Suprapubic skin (tissue), 4 donors: ENCODE results near the gene ABHD17C. TPM values are rescaled to one million over a fixed set of nuclear protein-coding genes. Genes with fewer than 3 reads are reported as not detected.

ENCODE experiments used
- DNase-seq, 2 donors: peaks; one replicate each; pipeline ENCODE4 v3.0.0-alpha.2; 2019; ENCODE audit warnings: low spot score in 2 of 2
- H3K27ac ChIP-seq: fragments of 200-600 bp; sonication (generic); one replicate; pipeline ENCODE4 v1.5.1; 2019
- H3K27me3 ChIP-seq: fragments of 200-600 bp; sonication (generic); one replicate; pipeline ENCODE4 v1.5.1; 2019
- H3K36me3 ChIP-seq: fragments of 200-600 bp; sonication (generic); one replicate; pipeline ENCODE4 v1.5.1; 2019
- H3K4me1 ChIP-seq: fragments of 200-600 bp; sonication (generic); one replicate; pipeline ENCODE4 v1.5.1; 2019
- H3K4me3 ChIP-seq: fragments of 200-600 bp; sonication (generic); one replicate; pipeline ENCODE4 v1.5.1; 2019; ENCODE audit warnings: mild to moderate bottlenecking
- H3K9me3 ChIP-seq: fragments of 200-600 bp; sonication (generic); one replicate; pipeline ENCODE4 v1.5.1; 2019
- EP300 ChIP-seq: sonication (generic); formaldehyde crosslinking; IDR thresholded peaks from one replicate; pipeline ENCODE4 v1.6.1; 2017; ENCODE audit warnings: antibody characterized with exemption
- POLR2A ChIP-seq, 2 donors: fragments of 450-650 bp; IDR thresholded peaks; one replicate each; pipeline ENCODE4 v1.6.1; 2017; ENCODE audit warnings: antibody characterized with exemption in 2 of 2, mild to moderate bottlenecking in 2 of 2, moderate library complexity in 2 of 2
- POLR2AphosphoS5 ChIP-seq, 3 donors: sonication (generic); formaldehyde crosslinking; IDR thresholded peaks; one replicate each; pipeline ENCODE4 v1.6.1; 2017; ENCODE audit warnings: antibody characterized with exemption in 3 of 3
- WGBS: methylation state at CpG from one replicate; pipeline ENCODE4 v1.1.5; 2018; 5-methylcytosine and 5-hydroxymethylcytosine counted together
- total RNA-seq, 4 donors: library from RNA; depleted of rRNA; stranded (reverse); fragments of >200 nt; gene quantifications; one replicate each; pipeline ENCODE4 v1.1.0, GENCODE V29; 2016
- TF ChIP-seq, protein P1 (sequence below), 2 donors: fragments of 200-600 bp in 1 of 2; fragments of 450-650 bp in 1 of 2; sonication (generic) in 1 of 2; IDR thresholded peaks; one replicate each; pipeline ENCODE4 v1.5.1; 2016 to 2019; ENCODE audit warnings: antibody characterized with exemption in 2 of 2, mild to moderate bottlenecking in 1 of 2, moderate library complexity in 1 of 2

Gene ABHD17C
- total RNA-seq, 4 donors from 2014 or later = 15.6 to 25.3 (median 21.1) TPM

DNA sequence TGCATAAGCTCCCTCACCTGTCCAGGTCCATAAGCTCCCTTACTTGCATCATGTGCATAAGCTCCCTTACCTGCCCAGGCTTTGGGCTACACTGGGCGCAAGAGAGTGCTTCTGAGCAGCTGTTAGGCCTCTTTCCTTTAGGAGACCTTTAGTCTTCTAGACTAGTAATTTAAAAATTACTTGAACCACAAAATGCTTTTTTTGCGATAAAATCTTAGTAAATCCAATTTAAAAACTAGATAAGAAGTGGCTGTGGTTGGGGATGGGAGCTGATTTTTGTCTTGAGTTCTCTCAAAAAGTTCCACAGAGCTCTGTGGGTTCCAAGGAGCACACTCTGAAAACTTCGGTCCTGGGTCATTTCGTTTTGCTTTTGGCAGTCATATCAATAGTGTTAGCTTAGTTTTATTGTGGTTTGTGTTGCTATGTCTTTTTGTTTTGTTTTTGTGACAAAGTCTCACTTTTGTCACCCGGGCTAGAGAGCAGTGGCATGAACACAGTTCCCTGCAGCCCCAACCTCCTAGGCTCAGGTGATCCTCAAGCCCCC is 90.8 kb downstream of the ABHD17C start:
- Histone ChIP-seq H3K9me3 (no peaks in the 10 kb centered on the region), H3K4me3 (no peak overlapping the region), H3K4me1 (peaks cover under 1% of the 10 kb centered on the region), H3K27ac (no peak overlapping the region), H3K27me3 (peaks cover 2% of the 10 kb centered on the region), H3K36me3 (no peaks in the 10 kb centered on the region)
- no peak for DNase-seq
- 95% methylated on average over 5 of the region's 5 CpGs for WGBS
- TF ChIP-seq POLR2A (IDR thresholded peaks at IDR 0.05) (no peak), EP300 (no peak), POLR2AphosphoS5 (IDR thresholded peaks at IDR 0.05) (no peak)
- TF ChIP-seq, protein P1, sequence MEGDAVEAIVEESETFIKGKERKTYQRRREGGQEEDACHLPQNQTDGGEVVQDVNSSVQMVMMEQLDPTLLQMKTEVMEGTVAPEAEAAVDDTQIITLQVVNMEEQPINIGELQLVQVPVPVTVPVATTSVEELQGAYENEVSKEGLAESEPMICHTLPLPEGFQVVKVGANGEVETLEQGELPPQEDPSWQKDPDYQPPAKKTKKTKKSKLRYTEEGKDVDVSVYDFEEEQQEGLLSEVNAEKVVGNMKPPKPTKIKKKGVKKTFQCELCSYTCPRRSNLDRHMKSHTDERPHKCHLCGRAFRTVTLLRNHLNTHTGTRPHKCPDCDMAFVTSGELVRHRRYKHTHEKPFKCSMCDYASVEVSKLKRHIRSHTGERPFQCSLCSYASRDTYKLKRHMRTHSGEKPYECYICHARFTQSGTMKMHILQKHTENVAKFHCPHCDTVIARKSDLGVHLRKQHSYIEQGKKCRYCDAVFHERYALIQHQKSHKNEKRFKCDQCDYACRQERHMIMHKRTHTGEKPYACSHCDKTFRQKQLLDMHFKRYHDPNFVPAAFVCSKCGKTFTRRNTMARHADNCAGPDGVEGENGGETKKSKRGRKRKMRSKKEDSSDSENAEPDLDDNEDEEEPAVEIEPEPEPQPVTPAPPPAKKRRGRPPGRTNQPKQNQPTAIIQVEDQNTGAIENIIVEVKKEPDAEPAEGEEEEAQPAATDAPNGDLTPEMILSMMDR (IDR thresholded peaks at IDR 0.05) = no peak

DNA sequence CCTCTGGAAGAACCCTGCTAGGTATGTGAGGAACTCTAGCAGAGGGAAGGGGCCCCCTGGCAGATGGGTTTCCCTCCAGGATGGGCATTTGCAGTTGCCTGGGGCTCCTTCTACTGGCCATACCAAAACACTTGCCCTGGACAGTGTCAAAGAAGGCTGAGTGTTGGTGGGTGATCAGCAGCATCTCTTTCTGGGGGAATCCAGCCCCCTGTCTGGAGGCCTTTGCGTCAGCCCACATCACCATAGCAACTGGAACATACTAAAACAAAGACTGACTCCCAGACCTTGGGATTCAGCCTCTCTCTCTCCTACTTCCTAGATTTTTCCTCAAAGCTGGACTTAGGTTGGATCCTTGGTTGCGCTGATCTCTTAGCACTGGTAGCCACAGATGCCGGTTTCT is 92.2 kb downstream of the ABHD17C start:
- WGBS = 90% methylated on average over 3 of the region's 3 CpGs
- no peaks in the 10 kb centered on the region for H3K36me3 ChIP-seq
- no peak overlapping the region for H3K4me3 ChIP-seq
- no peaks in the 10 kb centered on the region for H3K9me3 ChIP-seq
- H3K27me3 ChIP-seq = no peaks in the 10 kb centered on the region
- no peaks in the 10 kb centered on the region for H3K4me1 ChIP-seq
- TF ChIP-seq, protein P1 (IDR thresholded peaks at IDR 0.05) = no peak
- TF ChIP-seq POLR2AphosphoS5 (IDR thresholded peaks at IDR 0.05) = no peak
- no peak for TF ChIP-seq EP300
- TF ChIP-seq POLR2A (IDR thresholded peaks at IDR 0.05) = no peak
- no peak overlapping the region for H3K27ac ChIP-seq
- no peak for DNase-seq

DNA sequence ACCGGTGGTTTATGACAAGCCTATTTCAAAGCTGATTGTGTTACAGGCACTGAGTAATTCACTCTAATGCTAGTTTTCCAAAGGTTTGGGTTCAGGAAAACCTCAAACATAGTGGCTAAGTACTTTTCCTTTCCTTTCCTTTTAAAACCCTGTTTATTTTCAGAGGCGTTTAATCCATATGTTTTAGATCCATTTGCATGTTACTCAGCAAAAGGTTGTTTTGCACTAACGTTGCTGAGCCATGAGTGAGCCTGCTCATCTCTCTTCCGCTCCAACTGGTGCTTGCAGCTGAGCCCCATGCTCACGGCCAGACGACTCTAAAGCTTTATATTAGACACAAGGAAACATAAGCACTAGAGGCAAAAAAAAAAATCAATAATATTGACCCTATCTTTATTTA is 93.4 kb downstream of the ABHD17C start:
- Histone ChIP-seq H3K27me3 (no peaks in the 10 kb centered on the region), H3K9me3 (no peaks in the 10 kb centered on the region), H3K27ac (no peak overlapping the region), H3K36me3 (no peaks in the 10 kb centered on the region), H3K4me3 (no peak overlapping the region), H3K4me1 (no peaks in the 10 kb centered on the region)
- DNase-seq = no peak
- TF ChIP-seq POLR2A (IDR thresholded peaks at IDR 0.05) = no peak
- no peak for TF ChIP-seq EP300
- TF ChIP-seq, protein P1 (IDR thresholded peaks at IDR 0.05) = no peak
- TF ChIP-seq POLR2AphosphoS5 (IDR thresholded peaks at IDR 0.05) = no peak
- WGBS = 74% methylated on average over 6 of the region's 6 CpGs

DNA sequence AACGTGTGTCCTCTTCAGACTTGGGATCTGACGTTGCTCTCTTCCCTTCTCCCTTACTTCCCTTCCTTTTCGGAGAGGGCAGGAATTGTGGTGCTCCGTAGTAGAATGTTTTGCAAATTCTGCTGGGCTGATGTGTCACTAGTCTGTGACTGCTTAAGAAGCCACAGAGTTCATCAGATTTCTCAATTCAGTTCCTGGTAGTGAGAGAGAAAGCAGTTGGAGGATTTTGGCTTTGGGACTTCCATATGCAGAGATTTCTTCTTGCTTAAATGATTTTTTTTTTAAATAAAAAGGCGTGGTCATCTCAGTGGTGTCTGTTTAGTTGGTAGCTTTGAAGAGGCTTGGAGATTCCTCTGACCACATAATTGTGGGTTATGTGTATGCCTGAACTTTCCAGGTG is 94.2 kb downstream of the ABHD17C start:
- H3K27ac ChIP-seq = no peak overlapping the region
- TF ChIP-seq POLR2A (IDR thresholded peaks at IDR 0.05) (no peak), POLR2AphosphoS5 (IDR thresholded peaks at IDR 0.05) (no peak), EP300 (no peak)
- TF ChIP-seq, protein P1 (IDR thresholded peaks at IDR 0.05) = no peak
- no peaks in the 10 kb centered on the region for H3K9me3 ChIP-seq
- H3K4me1 ChIP-seq = no peaks in the 10 kb centered on the region
- 70% methylated on average over 5 of the region's 5 CpGs for WGBS
- no peak for DNase-seq
- no peaks in the 10 kb centered on the region for H3K27me3 ChIP-seq
- H3K4me3 ChIP-seq = no peak overlapping the region
- no peaks in the 10 kb centered on the region for H3K36me3 ChIP-seq

DNA sequence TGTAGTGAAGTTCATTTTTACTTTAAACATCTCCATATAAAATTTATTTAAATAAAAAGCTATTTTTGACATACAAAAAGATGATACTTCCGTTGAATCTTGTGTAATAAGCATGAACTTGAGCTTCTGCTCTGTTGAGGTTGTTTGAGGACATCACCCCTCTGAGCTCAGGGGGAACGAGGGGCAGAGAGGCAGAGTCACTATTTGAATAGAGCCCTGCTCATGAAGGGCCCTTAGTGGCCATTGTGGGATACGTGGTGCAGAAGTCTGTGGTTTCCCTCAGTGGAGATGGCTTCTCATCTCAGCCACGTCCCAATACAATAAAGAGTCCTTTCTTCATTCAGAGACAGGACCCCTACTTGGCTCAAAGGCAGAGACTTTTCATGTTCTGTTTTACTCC is 94.7 kb downstream of the ABHD17C start:
- no peaks in the 10 kb centered on the region for H3K27me3 ChIP-seq
- DNase-seq = no peak
- no peak overlapping the region for H3K27ac ChIP-seq
- H3K36me3 ChIP-seq = no peaks in the 10 kb centered on the region
- H3K4me1 ChIP-seq = no peaks in the 10 kb centered on the region
- no peak for TF ChIP-seq EP300
- TF ChIP-seq, protein P1 (IDR thresholded peaks at IDR 0.05) = no peak
- TF ChIP-seq POLR2A (IDR thresholded peaks at IDR 0.05) = no peak
- TF ChIP-seq POLR2AphosphoS5 (IDR thresholded peaks at IDR 0.05) = no peak
- no peak overlapping the region for H3K4me3 ChIP-seq
- WGBS = 85% methylated on average over 4 of the region's 4 CpGs
- H3K9me3 ChIP-seq = no peaks in the 10 kb centered on the region
